Measurements from ENCODE around the gene SCMH1. TPM values are rescaled to one million over a fixed set of nuclear protein-coding genes. Genes with fewer than 3 reads are reported as not detected.

Gene SCMH1
- total RNA-seq, 1 experiment from 2014 or later: 19.4 TPM

- CTCF ChIA-PET: interaction anchor here (1.0 kb wide), 1 partner anchor 31 kb away, joined by 3 read pairs; no protein-coding TSS in a partner anchor
These were observed 49.1 kb upstream of the SCMH1 start for GRCh38 chr1:41291195-41291594.

GRCh38 chr1:41289196-41289595, 47.1 kb upstream of the SCMH1 start:
- ATAC-seq: no peak
- H3K27ac Mint-ChIP-seq: no peak overlapping the region
- no peak overlapping the region for H3K4me3 Mint-ChIP-seq
- no peaks in the 10 kb centered on the region for H3K36me3 Mint-ChIP-seq
- DNase-seq (ENCODE audit: low spot score): no peak
- H3K4me1 Mint-ChIP-seq: peaks cover 15% of the 10 kb centered on the region
- no peaks in the 10 kb centered on the region for H3K9me3 Mint-ChIP-seq
- peaks cover 38% of the 10 kb centered on the region for H3K27me3 Mint-ChIP-seq (ENCODE audit: low read depth)
- ChIA-PET POLR2A (no interaction called here), CTCF (interaction anchor here (0.8 to 1.8 kb wide), 3 partner anchors 24 to 42 kb away, joined by 3 to 6 read pairs (median 5); no protein-coding TSS in a partner anchor)
- TF ChIP-seq SP1 (CRISPR knock-in tag; conservative IDR thresholded peaks at IDR 0.05) (no peak), PRDM15 (CRISPR knock-in tag; IDR thresholded peaks at IDR 0.05) (no peak), CBFB (CRISPR knock-in tag; IDR thresholded peaks at IDR 0.05; ENCODE audit: low read depth) (no peak), PREB (CRISPR knock-in tag; IDR thresholded peaks at IDR 0.05; ENCODE audit: borderline replicate concordance) (no peak), ATF3 (CRISPR knock-in tag; conservative IDR thresholded peaks at IDR 0.05) (no peak), ETV6 (CRISPR knock-in tag; IDR thresholded peaks at IDR 0.05) (no peak), ZNF423 (CRISPR knock-in tag; IDR thresholded peaks at IDR 0.05) (no peak), SMAD4 (CRISPR knock-in tag; IDR thresholded peaks at IDR 0.05) (no peak)

More at GRCh38 chr1:41291195-41291594, 49.1 kb upstream of the SCMH1 start:
- ATAC-seq (no peak), DNase-seq (ENCODE audit: low spot score) (no peak)
- POLR2A ChIA-PET: no interaction called here
- Mint-ChIP-seq H3K4me1 (peaks cover 10% of the 10 kb centered on the region), H3K27me3 (ENCODE audit: low read depth) (peaks cover 23% of the 10 kb centered on the region), H3K4me3 (no peak overlapping the region), H3K27ac (no peak overlapping the region), H3K36me3 (no peaks in the 10 kb centered on the region), H3K9me3 (no peaks in the 10 kb centered on the region)
- TF ChIP-seq E2F1 (CRISPR knock-in tag; IDR thresholded peaks at IDR 0.05): no peak
- no peak for TF ChIP-seq MAX (CRISPR knock-in tag; IDR thresholded peaks at IDR 0.05)
- TF ChIP-seq ATF1 (CRISPR knock-in tag; IDR thresholded peaks at IDR 0.05): no peak
- TF ChIP-seq ZNF396 (CRISPR knock-in tag; IDR thresholded peaks at IDR 0.05; ENCODE audit: borderline replicate concordance): no peak
- TF ChIP-seq NFATC4 (CRISPR knock-in tag; IDR thresholded peaks at IDR 0.05): no peak
- TF ChIP-seq TEAD4 (CRISPR knock-in tag; IDR thresholded peaks at IDR 0.05): no peak
- TF ChIP-seq ZNF219 (CRISPR knock-in tag; IDR thresholded peaks at IDR 0.05; ENCODE audit: borderline replicate concordance): no peak
- no peak for TF ChIP-seq PREB (CRISPR knock-in tag; IDR thresholded peaks at IDR 0.05; ENCODE audit: borderline replicate concordance)
- TF ChIP-seq SMAD4 (CRISPR knock-in tag; IDR thresholded peaks at IDR 0.05): no peak
- no peak for TF ChIP-seq MLX (CRISPR knock-in tag; IDR thresholded peaks at IDR 0.05)
- no peak for TF ChIP-seq ZBTB21 (CRISPR knock-in tag; IDR thresholded peaks at IDR 0.05; ENCODE audit: borderline replicate concordance)
- no peak for TF ChIP-seq ZNF423 (CRISPR knock-in tag; IDR thresholded peaks at IDR 0.05)
- TF ChIP-seq KAT7 (CRISPR knock-in tag; IDR thresholded peaks at IDR 0.05; ENCODE audit: borderline replicate concordance): no peak
- TF ChIP-seq ZNF671 (CRISPR knock-in tag; IDR thresholded peaks at IDR 0.05): no peak
- TF ChIP-seq GABPB1 (CRISPR knock-in tag; IDR thresholded peaks at IDR 0.05): no peak
- no peak for TF ChIP-seq ZNF425 (CRISPR knock-in tag; conservative IDR thresholded peaks at IDR 0.05)
- TF ChIP-seq SOX15 (CRISPR knock-in tag; IDR thresholded peaks at IDR 0.05): no peak
- TF ChIP-seq JUN (CRISPR knock-in tag; IDR thresholded peaks at IDR 0.05): no peak
- TF ChIP-seq PRRX2 (CRISPR knock-in tag; IDR thresholded peaks at IDR 0.05): no peak
